ENCODE data around the gene ASAP2.

ASAP2 gene

GRCh38 chr2:9275399-9275798 is 68.8 kb downstream of the ASAP2 start:
- DNase-seq (ENCODE audit: low read depth), result no peak

DNA sequence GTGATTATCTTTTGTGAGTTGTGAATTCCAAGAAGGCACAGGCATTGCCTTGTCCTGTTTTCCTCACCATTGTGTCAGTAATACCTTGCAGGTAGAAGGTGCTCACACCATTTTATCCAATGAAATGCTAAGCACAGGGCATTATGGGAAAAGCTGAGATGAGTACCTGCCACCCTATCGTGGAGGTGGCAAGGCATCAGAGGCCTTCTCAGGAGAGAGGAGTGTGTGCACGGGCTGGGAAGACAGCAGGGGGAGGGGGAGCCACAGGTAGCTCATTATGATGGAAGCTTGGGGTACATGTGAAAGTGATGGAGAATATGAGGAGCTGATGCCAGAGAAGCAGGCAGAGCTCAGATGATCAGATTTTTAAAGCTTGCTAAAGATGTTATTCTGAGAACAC is 69.5 kb downstream of the ASAP2 start:
- no peak for DNase-seq (ENCODE audit: low read depth)

DNA sequence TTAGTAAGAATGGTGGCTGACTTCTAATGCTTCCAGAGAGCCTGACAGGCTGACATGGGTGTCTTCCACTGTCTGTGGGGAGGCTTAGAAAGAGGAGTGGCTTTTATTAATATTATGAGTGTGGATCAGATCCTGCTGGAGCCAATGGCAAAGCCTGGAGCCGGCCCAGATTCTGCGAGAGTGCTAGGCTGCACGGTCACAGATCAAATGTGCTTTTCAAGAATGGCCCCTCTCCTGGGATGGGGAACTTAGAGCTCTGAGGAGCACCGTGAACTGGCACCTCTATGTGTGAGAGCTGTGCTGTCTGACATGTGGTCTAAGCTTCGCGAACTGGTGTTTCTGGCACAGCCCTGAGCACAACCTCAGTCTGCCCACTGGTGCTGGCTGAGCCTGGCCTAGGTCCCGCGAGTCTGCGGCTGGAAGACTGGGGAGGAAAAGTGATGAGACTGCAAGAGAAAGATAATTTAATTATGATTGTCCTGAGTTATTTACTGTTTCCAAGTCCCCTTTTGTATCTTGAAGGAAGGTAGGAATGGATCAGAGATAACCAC is 70.4 kb downstream of the ASAP2 start:
- DNase-seq (ENCODE audit: low read depth), result no peak

DNA sequence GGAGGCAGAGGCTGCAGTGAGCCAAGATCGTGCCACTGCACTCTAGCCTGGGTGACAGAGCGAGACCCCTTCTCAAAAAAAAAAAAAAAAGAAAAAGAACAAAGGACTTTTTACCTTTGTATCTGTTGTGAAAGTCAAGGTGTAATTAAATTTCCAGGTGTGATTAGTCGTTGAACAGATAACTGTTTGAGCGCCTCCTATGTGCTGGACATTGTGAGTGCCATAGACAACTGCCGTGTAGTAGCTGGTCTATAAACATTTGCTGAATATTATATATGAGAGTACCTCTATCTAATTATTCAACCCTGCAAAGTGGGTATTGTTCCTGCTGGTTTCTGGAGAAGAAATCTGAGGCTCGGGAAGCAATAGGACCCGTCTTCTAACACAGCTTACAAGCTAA is 71.8 kb downstream of the ASAP2 start:
- DNase-seq (ENCODE audit: low read depth), result no peak

DNA sequence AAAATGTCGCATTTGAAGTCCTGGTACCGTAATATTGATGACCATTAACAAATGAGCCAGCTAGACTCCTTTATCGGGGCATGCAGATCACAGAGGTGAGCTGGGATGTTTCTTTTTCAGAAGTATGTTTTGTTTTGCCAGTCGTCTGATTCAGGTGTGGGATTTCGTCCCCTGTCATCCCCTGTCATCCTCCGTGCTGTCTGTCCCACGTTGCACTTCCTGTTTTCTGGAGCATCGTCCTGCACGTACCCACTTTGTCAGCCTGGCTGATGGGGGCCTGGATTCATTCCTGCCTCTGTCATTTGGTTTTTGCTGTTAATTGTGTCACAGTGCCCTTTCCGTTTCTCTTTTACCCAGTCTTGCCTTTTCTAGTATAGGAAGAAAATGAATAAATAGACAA is 72.8 kb downstream of the ASAP2 start:
- no peak for DNase-seq (ENCODE audit: low read depth)

DNA sequence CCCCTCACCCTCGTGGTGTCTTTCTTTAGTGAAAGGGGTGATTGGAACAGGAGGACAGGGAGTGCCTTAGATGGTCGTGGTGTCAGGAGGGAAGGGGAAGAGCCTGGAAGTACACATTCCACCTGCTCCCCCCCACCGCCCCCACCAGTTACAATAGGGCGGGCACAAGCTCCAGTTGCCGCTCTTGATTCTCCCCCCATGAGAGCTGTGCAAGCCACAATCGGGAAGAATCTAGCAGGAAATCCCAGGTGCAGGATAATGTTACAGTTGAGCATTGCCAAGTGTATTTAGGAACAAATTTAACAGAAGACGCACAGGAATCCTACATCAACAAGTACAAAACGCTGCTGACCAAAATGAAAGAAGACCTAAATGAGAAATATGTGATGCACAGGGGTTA is 73.6 kb downstream of the ASAP2 start:
- DNase-seq (ENCODE audit: low read depth), result no peak

DNA sequence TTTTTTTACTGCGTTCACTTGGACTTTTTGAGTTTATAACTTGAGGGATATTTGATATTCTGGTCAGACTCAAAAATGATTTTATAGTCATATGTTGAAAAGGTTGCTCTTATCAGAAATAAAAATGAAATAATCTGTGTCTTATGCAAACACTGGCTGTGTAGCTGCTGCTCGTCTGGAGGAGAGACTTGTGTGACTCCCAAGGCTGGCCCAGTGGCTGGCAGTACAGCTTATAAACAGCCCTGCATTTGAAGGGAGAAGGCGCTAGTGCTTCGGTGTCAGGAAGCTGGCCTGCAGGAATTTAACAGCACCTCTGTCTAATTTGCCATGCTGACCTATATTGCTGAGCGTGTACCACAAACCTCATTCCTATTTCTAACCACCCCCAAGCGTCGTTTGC is 74.5 kb downstream of the ASAP2 start:
- DNase-seq (ENCODE audit: low read depth), result no peak

- DNase-seq (ENCODE audit: low read depth), result no peak
Observed at GRCh38 chr2:9282128-9283112, 75.8 kb downstream of the ASAP2 start.

DNA sequence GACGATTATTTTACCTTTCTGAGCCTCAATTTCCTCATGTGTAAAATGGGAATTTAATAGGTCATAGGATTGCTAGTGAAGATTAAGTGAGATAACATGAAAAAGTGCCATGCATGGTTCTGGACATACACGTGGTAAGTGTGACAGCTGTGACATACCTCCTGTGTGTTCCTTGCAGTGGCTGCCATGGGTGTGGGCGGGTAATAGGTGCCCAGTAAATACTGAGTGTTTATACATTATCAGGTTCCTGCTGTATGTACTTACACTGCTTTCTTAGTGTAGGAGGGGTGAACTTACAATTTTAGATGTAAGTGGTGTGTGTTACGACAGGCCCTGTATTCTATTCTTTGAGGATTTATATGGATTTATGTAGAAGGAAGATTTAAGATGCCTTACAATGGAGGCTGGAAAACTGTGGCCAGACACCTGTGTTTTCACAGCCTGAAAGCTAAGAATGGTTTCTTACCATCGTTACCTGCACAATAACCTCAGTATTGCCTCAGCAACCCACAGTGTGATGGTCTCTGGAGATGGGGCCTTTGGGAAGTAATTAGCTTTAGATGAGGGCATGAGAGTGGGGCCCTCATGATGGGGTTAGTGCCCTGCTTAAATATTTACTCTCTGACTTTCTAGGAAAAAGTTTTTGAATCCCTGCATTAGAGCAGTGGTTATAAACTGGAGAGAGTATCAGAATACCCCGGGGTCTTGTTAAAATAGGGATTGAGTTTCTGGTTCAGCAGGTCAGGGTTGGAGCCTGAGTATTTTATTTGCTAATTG is 78.1 kb downstream of the ASAP2 start:
- DNase-seq (ENCODE audit: low read depth), result no peak

GRCh38 chr2:9285385-9285920 is 78.8 kb downstream of the ASAP2 start:
- no peak for DNase-seq (ENCODE audit: low read depth)

GRCh38 chr2:9285921-9286320 is 79.3 kb downstream of the ASAP2 start:
- no peak for DNase-seq (ENCODE audit: low read depth)

DNA sequence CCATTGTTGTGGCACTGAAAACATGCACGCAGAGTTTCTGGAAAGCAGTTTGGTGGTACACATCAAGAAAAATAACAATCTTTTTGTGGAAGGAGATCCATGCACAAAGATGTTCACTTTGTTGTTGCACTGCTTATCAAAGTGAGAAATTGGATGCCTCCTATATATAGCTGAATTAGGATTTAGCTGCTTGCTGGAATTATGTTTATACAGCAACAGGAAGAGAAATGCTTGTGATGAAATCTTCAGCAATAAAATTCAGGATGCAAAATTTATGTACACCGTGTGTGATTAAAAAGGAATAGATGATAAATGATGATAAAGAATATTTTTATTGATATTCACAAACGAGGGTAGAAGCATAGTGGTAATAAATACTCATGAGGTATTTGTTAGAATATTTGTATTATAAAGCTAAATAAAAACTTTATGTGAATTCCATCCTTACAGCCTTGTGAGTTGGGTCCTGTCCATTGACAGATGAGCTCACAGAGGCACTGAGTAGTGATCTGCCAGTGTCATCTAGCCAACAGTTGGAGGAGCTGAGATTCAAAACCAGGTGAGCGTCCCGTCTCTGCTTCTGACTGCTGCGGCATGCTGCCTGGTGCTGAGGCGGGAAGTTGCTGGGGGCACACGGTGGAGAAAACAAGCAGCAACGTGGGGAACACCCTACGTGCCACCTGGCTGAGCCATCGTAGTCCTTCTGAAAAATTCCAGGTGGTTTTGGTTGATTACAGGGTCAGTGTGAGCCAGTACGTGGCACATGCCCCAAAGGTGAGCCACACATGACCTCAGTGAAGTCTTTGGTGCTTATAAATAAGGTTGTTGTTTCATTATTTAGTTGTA is 80.2 kb downstream of the ASAP2 start:
- no peak for DNase-seq (ENCODE audit: low read depth)

- no peak for DNase-seq (ENCODE audit: low read depth)
Observed at GRCh38 chr2:9287400-9288045, 80.9 kb downstream of the ASAP2 start.

GRCh38 chr2:9288233-9288632 is 81.6 kb downstream of the ASAP2 start:
- no peak for DNase-seq (ENCODE audit: low read depth)

DNA sequence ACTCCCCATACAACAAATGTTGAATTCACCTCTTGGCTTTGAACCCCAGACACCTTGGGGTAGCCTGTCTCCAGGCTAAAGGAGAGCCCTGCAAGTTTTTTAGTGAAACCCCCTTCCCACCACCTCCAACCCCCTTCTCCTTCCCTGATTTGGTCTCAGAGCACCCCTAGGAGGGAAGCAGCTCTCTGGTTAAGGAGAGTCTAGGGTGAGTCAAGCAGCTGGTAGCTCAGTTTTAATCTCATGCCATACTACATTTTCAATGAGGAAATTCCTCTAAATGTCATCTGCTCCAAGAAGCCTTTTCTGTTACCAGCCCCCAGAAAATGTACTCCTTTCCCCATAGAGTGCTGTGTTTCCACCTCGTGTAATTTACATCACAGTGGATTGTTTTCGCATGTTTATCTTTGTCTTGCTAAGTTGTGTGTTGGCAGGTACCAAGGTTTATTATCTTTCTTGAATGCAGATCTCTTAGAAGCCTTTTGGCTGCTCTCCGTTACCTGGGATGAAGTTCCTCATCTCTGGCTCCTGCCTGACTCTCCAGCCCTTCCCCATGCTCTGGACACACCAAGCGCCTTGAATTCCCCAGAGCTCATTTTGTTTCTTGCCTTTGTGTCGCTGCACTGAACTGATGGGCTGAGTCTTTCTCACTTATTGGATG is 82.2 kb downstream of the ASAP2 start:
- DNase-seq (ENCODE audit: low read depth), result no peak

DNA sequence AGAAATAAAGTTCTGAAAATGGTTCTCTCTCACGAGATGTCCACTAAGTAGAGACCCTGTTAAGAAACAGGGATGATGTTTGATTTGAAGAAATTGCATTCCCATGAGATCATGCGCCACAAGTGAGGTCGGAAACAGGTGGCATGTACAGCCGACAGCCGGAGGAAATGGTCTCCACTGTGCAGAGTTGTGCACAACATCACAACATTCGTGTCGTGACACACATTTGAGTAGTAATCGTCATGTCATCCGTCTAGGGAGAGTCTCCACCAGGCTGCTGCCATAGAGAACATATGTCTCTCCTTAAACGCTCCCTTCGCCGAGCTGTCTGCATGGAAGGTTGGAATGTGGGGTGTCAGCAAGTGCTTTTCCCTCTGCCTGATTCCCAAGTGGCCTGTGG is 84.7 kb downstream of the ASAP2 start:
- DNase-seq (ENCODE audit: low read depth), result no peak

GRCh38 chr2:9291866-9292265 is 85.3 kb downstream of the ASAP2 start:
- DNase-seq (ENCODE audit: low read depth), result no peak

DNA sequence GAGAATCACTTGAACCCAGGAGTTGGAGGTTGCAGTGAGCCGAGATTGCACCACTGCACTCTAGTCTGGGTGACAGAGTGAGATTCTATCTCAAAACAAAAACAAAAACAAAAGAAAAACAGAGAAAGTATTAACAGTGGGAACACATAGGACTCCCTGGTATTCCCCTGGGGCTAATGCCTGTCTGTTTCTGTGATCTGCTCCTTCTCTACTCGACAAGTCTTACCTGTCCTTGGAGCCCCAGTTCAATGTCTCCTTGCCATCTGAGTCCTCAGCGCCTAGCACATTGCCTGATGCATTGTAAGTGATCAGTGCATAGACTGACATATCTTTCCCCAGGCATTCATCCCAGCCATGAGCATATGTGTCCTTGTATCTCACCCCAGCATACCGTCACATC is 85.8 kb downstream of the ASAP2 start:
- DNase-seq (ENCODE audit: low read depth), result no peak

DNA sequence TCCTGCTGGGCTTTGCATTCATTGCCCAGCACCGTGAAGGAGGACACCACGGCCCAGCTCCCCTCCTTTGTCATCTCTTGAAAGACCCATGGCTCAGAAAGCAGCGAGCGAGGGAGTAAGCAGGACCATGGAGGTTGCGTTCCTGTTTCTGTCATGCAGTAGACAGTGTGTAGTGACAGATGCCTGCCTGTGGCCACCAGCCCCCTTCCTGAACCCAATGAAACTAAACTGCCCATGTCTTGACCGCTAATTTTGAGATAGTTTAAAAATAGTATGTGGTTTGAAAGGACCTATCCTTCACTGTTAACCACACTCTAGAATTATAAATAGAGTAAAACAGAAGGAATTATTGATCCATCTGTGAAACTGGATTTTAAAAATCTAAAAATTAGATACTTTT is 88.2 kb downstream of the ASAP2 start:
- DNase-seq (ENCODE audit: low read depth), result no peak

DNA sequence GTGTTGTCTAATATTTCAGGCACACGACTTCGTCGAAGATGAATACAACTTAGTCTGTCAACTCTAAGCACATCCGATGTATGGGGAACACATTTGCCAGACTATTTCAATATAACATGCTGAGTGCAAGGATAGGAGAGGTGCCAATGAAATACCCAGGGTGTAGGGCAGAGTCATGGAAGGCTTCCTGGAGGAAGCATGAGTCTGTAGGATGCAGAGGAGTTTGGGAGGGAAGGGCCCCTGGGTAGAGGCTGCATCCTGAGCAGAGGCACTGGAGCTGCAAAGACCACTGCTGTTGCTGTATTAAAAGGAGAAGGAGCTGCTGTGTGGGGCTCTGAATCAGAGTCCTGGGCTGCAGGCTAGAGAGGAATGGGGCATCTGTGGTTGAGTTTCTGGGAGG is 89.9 kb downstream of the ASAP2 start:
- no peak for DNase-seq (ENCODE audit: low read depth)

DNA sequence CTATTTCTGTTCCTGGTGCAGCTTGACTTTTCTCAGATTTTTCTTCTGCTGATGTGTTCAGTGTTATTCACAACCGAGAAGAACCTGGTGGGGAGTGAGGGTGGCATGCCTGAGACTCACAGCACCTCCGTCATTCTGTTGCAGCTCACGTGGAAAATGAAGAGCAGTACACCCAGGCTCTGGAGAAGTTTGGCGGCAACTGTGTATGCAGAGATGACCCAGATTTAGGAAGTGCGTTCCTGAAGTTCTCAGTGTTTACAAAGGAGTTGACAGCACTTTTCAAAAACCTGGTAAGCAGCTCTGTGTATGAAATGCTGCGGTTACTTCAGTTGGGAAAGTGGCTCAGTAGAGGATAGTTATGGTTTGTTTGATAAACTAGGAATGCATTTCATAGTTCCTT is 90.5 kb downstream of the ASAP2 start:
- no peak for DNase-seq (ENCODE audit: low read depth)
